Activated gamma-delta T cell treated with Interleukin-2 at 50 U/mL for 16 hours (primary cell): ENCODE measurements around the gene POU2F1.

Experiments used
- DNase-seq: peaks from one replicate; pipeline ENCODE4 v3.0.0-alpha.2; 2020

POU2F1 gene

GRCh38 chr1:167328306-167328815 is 107.7 kb downstream of the POU2F1 start:
- no peak for DNase-seq

GRCh38 chr1:167328816-167329483 is 108.3 kb downstream of the POU2F1 start:
- DNase-seq: no peak

- no peak for DNase-seq
Observed at GRCh38 chr1:167330601-167331293, 110.1 kb downstream of the POU2F1 start.

- DNase-seq: no peak
Observed at GRCh38 chr1:167331650-167332049, 111.0 kb downstream of the POU2F1 start.

GRCh38 chr1:167332503-167332902 is 111.8 kb downstream of the POU2F1 start:
- DNase-seq: no peak

- DNase-seq: no peak
Observed at GRCh38 chr1:167333124-167333523, 112.4 kb downstream of the POU2F1 start.

- no peak for DNase-seq
Observed at GRCh38 chr1:167333703-167334102, 113.0 kb downstream of the POU2F1 start.

- DNase-seq: no peak
Observed at GRCh38 chr1:167339405-167339804, 118.7 kb downstream of the POU2F1 start.

- DNase-seq: no peak
Observed at GRCh38 chr1:167342846-167343245, 122.2 kb downstream of the POU2F1 start.

- no peak for DNase-seq
Observed at GRCh38 chr1:167344112-167344511, 123.4 kb downstream of the POU2F1 start.

GRCh38 chr1:167344615-167345385 is 124.1 kb downstream of the POU2F1 start:
- no peak for DNase-seq

- DNase-seq: no peak
Observed at GRCh38 chr1:167345386-167345733, 124.7 kb downstream of the POU2F1 start.

GRCh38 chr1:167357305-167357704 is 136.6 kb downstream of the POU2F1 start:
- DNase-seq: no peak

GRCh38 chr1:167359295-167359694 is 138.6 kb downstream of the POU2F1 start:
- DNase-seq: no peak

GRCh38 chr1:167360120-167360519 is 139.4 kb downstream of the POU2F1 start:
- DNase-seq: no peak

- no peak for DNase-seq
Observed at GRCh38 chr1:167362638-167363037, 142.0 kb downstream of the POU2F1 start.

- DNase-seq: no peak
Observed at GRCh38 chr1:167364826-167365225, 144.1 kb downstream of the POU2F1 start.

GRCh38 chr1:167365360-167365759 is 144.7 kb downstream of the POU2F1 start:
- no peak for DNase-seq

GRCh38 chr1:167367705-167368104 is 147.0 kb downstream of the POU2F1 start:
- DNase-seq: no peak

GRCh38 chr1:167369175-167369574 is 148.5 kb downstream of the POU2F1 start:
- no peak for DNase-seq

GRCh38 chr1:167369933-167370332 is 149.2 kb downstream of the POU2F1 start:
- DNase-seq: no peak

GRCh38 chr1:167371030-167371429 is 150.3 kb downstream of the POU2F1 start:
- no peak for DNase-seq

- no peak for DNase-seq
Observed at GRCh38 chr1:167373398-167373797, 152.7 kb downstream of the POU2F1 start.

- no peak for DNase-seq
Observed at GRCh38 chr1:167373986-167374385, 153.3 kb downstream of the POU2F1 start.
